Activated CD4-positive, alpha-beta T cell treated with anti-CD3 and anti-CD28 coated beads for 36 hours (primary cell): Measurements from ENCODE around the gene KHK. TPM values are rescaled to one million over a fixed set of nuclear protein-coding genes. Genes with fewer than 3 reads are reported as not detected.

Experiments used
- ATAC-seq: fragments of 200-7000 bp; cut with Tn5 transposase; one replicate; pipeline ENCODE4 v1.10.0; 2021; ENCODE audit warnings: mild to moderate bottlenecking, moderate library complexity
- CTCF ChIA-PET: fragments of 350-600 bp; sonication (Branson Sonifier 250); formaldehyde crosslinking; loops from one replicate; lab custom pipeline; 2021; ENCODE audit warnings: antibody characterized with exemption; lab: Charles Lee
- POLR2A ChIA-PET: fragments of 350-600 bp; sonication (Branson Sonifier 250); formaldehyde crosslinking; loops from one replicate; lab custom pipeline; 2021; ENCODE audit warnings: antibody characterized with exemption, inconsistent platforms; lab: Charles Lee
- DNase-seq: peaks from one replicate; pipeline ENCODE4 v3.0.0-alpha.2; 2020
- H3K27ac Mint-ChIP-seq: one replicate; pipeline ENCODE4 v1.8.0; 2021; ENCODE audit warnings: mixed read lengths
- H3K27me3 Mint-ChIP-seq: one replicate; pipeline ENCODE4 v1.8.0; 2021; ENCODE audit warnings: mixed read lengths
- H3K36me3 Mint-ChIP-seq: one replicate; pipeline ENCODE4 v1.8.0; 2021; ENCODE audit warnings: low read depth, mixed read lengths
- H3K4me1 Mint-ChIP-seq: one replicate; pipeline ENCODE4 v1.8.0; 2021; ENCODE audit warnings: mixed read lengths
- H3K4me3 Mint-ChIP-seq: one replicate; pipeline ENCODE4 v1.8.0; 2021; ENCODE audit warnings: mild to moderate bottlenecking, moderate library complexity, mixed read lengths
- H3K9me3 Mint-ChIP-seq: one replicate; pipeline ENCODE4 v1.8.0; 2021; ENCODE audit warnings: low read depth, mixed read lengths
- intact Hi-C, 2 experiments: fragments of 100-400 bp; cut with DNase I in 1 of 2; cut with micrococcal nuclease in 1 of 2; formaldehyde crosslinking; loops; one replicate each; pipeline versions ENCODE4 v1.14.2 to v1.15.1; 2022 to 2024; cut with DNase I, micrococcal nuclease
- total RNA-seq, 2 experiments: library from RNA; stranded (reverse); gene quantifications; one replicate each; pipeline ENCODE4 v1.2.3, GENCODE V29; 2021

KHK gene
- total RNA-seq, 2 experiments from 2014 or later: 10.6 to 12.7 TPM

- Mint-ChIP-seq H3K4me1 (peaks cover 15% of the 10 kb centered on the region), H3K4me3 (no peak overlapping the region), H3K9me3 (no peaks in the 10 kb centered on the region), H3K27me3 (no peaks in the 10 kb centered on the region), H3K36me3 (peaks cover 12% of the 10 kb centered on the region), H3K27ac (no peak overlapping the region)
- ATAC-seq: no peak
- DNase-seq: no peak
- CTCF ChIA-PET: no interaction called here
- POLR2A ChIA-PET: no interaction called here
- intact Hi-C loops: no loop called here
Measured at GRCh38 chr2:27137322-27137935, 50.9 kb downstream of the KHK start.

GRCh38 chr2:27138111-27138510 lies 51.5 kb downstream of the KHK start:
- intact Hi-C loops: no loop called here
- CTCF ChIA-PET: interaction anchor here (0.7 kb wide), 2 partner anchors 113 to 174 kb away, joined by 4 read pairs; no protein-coding TSS in a partner anchor
- POLR2A ChIA-PET: no interaction called here

DNA sequence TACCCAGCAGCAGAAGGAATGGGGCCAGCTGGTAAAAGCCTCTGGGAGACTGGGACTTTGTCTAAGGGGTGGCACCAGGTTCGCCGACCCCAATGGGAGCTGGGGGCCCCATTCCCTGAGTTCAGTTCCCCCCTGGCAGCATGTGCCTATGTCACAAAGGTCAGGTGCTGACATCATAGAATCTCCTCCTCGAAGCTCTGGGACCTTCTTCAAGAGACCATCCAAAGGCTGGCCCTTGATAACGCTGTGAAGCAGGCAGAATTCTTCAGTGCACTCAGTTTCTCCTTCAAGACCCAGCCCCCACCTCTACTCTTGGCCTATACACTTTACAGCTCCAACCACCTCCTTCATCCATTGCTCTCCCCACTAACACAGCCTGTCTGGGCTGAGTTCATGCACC lies 52.7 kb downstream of the KHK start, which contains the start of gene PRR30:
PRR30 (minus strand) TSS at position 101 of the 400 bp plus-strand sequence. CDS start 1,081 bp downstream, outside the sequence.
- peaks cover 2% of the 10 kb centered on the region for H3K36me3 Mint-ChIP-seq
- no peak within 1 kb of the TSS for H3K27ac Mint-ChIP-seq
- ChIA-PET CTCF (no interaction called here), POLR2A (no interaction called here)
- no peak for DNase-seq
- no peak within 1 kb of the TSS for H3K4me3 Mint-ChIP-seq
- no peak for ATAC-seq
- H3K27me3 Mint-ChIP-seq: no peaks in the 10 kb centered on the region
- peaks cover 4% of the 10 kb centered on the region for H3K9me3 Mint-ChIP-seq
- peaks cover 3% of the 10 kb centered on the region for H3K4me1 Mint-ChIP-seq
- intact Hi-C loops: no loop called here

More at GRCh38 chr2:27138111-27138510, 51.5 kb downstream of the KHK start:
- Mint-ChIP-seq H3K4me1 (peaks cover 8% of the 10 kb centered on the region), H3K36me3 (peaks cover 5% of the 10 kb centered on the region), H3K4me3 (no peak overlapping the region), H3K27ac (no peak overlapping the region), H3K27me3 (no peaks in the 10 kb centered on the region), H3K9me3 (peaks cover 4% of the 10 kb centered on the region)
- DNase-seq (no peak), ATAC-seq (no peak)

- CTCF ChIA-PET: no interaction called here
- H3K36me3 Mint-ChIP-seq: no peaks in the 10 kb centered on the region
- H3K4me3 Mint-ChIP-seq: no peak overlapping the region
- intact Hi-C loops: no loop called here
- H3K27me3 Mint-ChIP-seq: peaks cover under 1% of the 10 kb centered on the region
- H3K9me3 Mint-ChIP-seq: peaks cover 4% of the 10 kb centered on the region
- DNase-seq (no peak), ATAC-seq (no peak)
- no peak overlapping the region for H3K27ac Mint-ChIP-seq
- POLR2A ChIA-PET: no interaction called here
- H3K4me1 Mint-ChIP-seq: no peaks in the 10 kb centered on the region
Measured at GRCh38 chr2:27143285-27143684, 56.7 kb downstream of the KHK start.

DNA sequence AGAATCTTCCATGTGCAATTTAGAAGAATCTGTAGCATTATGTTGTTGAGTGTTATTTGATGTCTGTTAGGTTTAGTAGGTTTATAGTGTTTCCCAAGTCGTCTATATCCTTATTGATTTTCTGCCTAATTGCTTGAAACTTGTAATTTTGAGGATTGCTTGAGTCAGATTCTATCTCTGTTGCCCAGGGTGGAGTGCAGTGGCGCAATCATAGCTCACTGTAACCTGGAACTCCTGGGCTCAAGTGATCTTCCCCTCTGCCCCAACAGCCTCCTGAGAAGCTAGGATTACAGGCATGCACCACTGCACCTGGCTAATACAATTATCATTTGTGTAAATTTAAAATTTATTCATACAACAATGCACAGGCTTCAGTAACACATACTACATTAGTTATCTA lies 59.1 kb downstream of the KHK start:
- DNase-seq (no peak), ATAC-seq (no peak)
- Mint-ChIP-seq H3K4me3 (no peak overlapping the region), H3K9me3 (peaks cover 4% of the 10 kb centered on the region), H3K36me3 (no peaks in the 10 kb centered on the region), H3K27ac (no peak overlapping the region), H3K27me3 (peaks cover 3% of the 10 kb centered on the region), H3K4me1 (no peaks in the 10 kb centered on the region)
- ChIA-PET POLR2A (no interaction called here), CTCF (interaction anchor here (1.2 to 1.4 kb wide), 3 partner anchors 13 to 184 kb away, joined by 4 to 6 read pairs (median 4); no protein-coding TSS in a partner anchor)
- intact Hi-C loops: no loop called here

- no peaks in the 10 kb centered on the region for H3K4me1 Mint-ChIP-seq
- H3K36me3 Mint-ChIP-seq: no peaks in the 10 kb centered on the region
- ATAC-seq: no peak
- intact Hi-C loops: no loop called here
- POLR2A ChIA-PET: no interaction called here
- peaks cover 3% of the 10 kb centered on the region for H3K27me3 Mint-ChIP-seq
- H3K4me3 Mint-ChIP-seq: no peak overlapping the region
- CTCF ChIA-PET: interaction anchor here (1.5 kb wide), 1 partner anchor 48 kb away, joined by 4 read pairs; no protein-coding TSS in a partner anchor
- no peak for DNase-seq
- H3K9me3 Mint-ChIP-seq: peaks cover 2% of the 10 kb centered on the region
- no peak overlapping the region for H3K27ac Mint-ChIP-seq
Measured at GRCh38 chr2:27147935-27148334, 61.4 kb downstream of the KHK start.

DNA sequence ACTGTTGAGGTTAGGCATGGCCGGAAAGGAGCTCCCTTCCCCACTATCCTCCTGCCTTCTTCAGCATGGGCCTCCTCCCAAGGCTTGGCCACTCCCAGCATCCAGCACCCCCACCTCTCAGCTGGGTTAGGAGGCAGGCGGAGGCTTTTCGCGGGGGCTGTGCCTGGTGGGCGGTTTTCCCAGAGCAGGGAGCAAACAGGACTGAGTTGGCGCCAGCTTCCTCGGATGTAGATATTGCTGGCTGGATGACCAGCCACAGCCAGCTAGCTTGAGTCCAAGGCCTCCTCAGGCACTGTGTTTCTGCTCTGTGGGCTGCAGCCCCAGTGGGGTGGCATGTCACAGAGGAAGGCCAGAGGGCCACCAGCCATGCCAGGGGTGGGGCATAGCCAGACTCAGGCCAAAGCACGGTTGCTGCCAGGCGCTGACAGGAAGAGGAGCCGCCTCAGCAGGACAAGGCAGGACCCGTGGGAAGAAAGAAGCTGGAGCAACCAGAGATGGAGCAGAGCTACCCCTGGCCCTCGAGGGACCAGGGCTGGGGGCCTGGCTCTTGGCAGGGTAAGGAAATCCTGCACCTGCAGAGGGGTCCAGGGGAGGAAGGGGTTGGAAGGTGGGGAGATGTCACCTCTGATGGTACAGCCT lies 62.3 kb downstream of the KHK start, which contains the start of gene TCF23:
TCF23 (plus strand) TSS at position 204 of the 639 bp plus-strand sequence; CDS start at position 334, 130 bp downstream.
- Mint-ChIP-seq H3K36me3 (no peaks in the 10 kb centered on the region), H3K4me1 (no peaks in the 10 kb centered on the region), H3K27me3 (peaks cover 3% of the 10 kb centered on the region), H3K9me3 (no peaks in the 10 kb centered on the region), H3K4me3 (no peak within 1 kb of the TSS), H3K27ac (no peak within 1 kb of the TSS)
- DNase-seq (no peak), ATAC-seq (no peak)
- intact Hi-C loops: no loop called here
- ChIA-PET POLR2A (no interaction called here), CTCF (interaction anchor here (1.5 kb wide), 1 partner anchor 49 kb away, joined by 4 read pairs; no protein-coding TSS in a partner anchor)

GRCh38 chr2:27149570-27150405 lies 63.2 kb downstream of the KHK start:
- Mint-ChIP-seq H3K4me1 (no peaks in the 10 kb centered on the region), H3K4me3 (no peak overlapping the region), H3K36me3 (no peaks in the 10 kb centered on the region), H3K27ac (no peak overlapping the region), H3K9me3 (no peaks in the 10 kb centered on the region), H3K27me3 (peaks cover 3% of the 10 kb centered on the region)
- DNase-seq (no peak), ATAC-seq (no peak)
- ChIA-PET POLR2A (no interaction called here), CTCF (interaction anchor here (1.5 kb wide), 1 partner anchor 50 kb away, joined by 4 read pairs; no protein-coding TSS in a partner anchor)
- intact Hi-C loops: no loop called here

Other genes starting within 250 kb of the KHK start
- gene DPYSL5, start 238.6 kb upstream of the KHK start, total RNA-seq: under 1 TPM; 0.07 to 0.09 TPM
- gene MAPRE3, start 116.1 kb upstream of the KHK start, total RNA-seq: 1 to 10 TPM; 3.2 to 4.1 TPM
- 10 to 100 TPM; 54.1 to 69.1 TPM for gene TMEM214, start 53.8 kb upstream of the KHK start, total RNA-seq
- 10 to 100 TPM; 12.5 to 14.5 TPM for gene AGBL5, start 35.1 kb upstream of the KHK start, total RNA-seq
- gene OST4, start 15.1 kb upstream of the KHK start, total RNA-seq: 100 to 1,000 TPM; 305 to 406 TPM
- under 1 TPM; 0.40 to 0.46 TPM for gene EMILIN1, start 8.2 kb upstream of the KHK start, total RNA-seq
- 1 to 10 TPM; 6.4 to 7.0 TPM for gene CGREF1, start 32.4 kb downstream of the KHK start, total RNA-seq
- gene ABHD1, start 37.0 kb downstream of the KHK start, total RNA-seq: under 1 TPM; 0.39 to 0.65 TPM
- gene PREB, start 47.9 kb downstream of the KHK start, total RNA-seq: 10 to 100 TPM; 59.7 to 59.9 TPM
- not detected for gene PRR30, start 52.6 kb downstream of the KHK start, total RNA-seq
- gene TCF23, start 62.2 kb downstream of the KHK start, total RNA-seq: under 1 TPM in 1 of 2 experiments, not detected in 1; 0.02 TPM
- gene ATRAID, start 125.3 kb downstream of the KHK start, total RNA-seq: 10 to 100 TPM; 69.9 to 83.4 TPM
- 10 to 100 TPM; 27.3 to 34.9 TPM for gene SLC5A6, start 125.5 kb downstream of the KHK start, total RNA-seq
- gene CAD, start 130.6 kb downstream of the KHK start, total RNA-seq: 100 to 1,000 TPM; 107 to 147 TPM
- gene SLC30A3, start 176.3 kb downstream of the KHK start, total RNA-seq: under 1 TPM; 0.53 to 0.86 TPM
- not detected for gene DNAJC5G, start 188.7 kb downstream of the KHK start, total RNA-seq
- gene TRIM54, start 195.7 kb downstream of the KHK start, total RNA-seq: under 1 TPM; 0.09 to 0.11 TPM
- gene UCN, start 221.7 kb downstream of the KHK start, total RNA-seq: 1 to 10 TPM; 1.4 to 1.5 TPM
- 100 to 1,000 TPM in 1 of 2 experiments, 10 to 100 TPM in 1; 93.4 to 103 TPM for gene MPV17, start 236.3 kb downstream of the KHK start, total RNA-seq